SKM-1 treated with dmso at 0.1 percent for 144 hours (cell line): ENCODE data around the gene TSPAN4.

ENCODE experiments used
- DNase-seq: peaks from one replicate; lab custom pipeline; 2025; ENCODE audit not compliant: unreplicated experiment; lab: John Stamatoyannopoulos, UW

TSPAN4 gene

GRCh38 chr11:821512-822371 lies 20.9 kb upstream of the TSPAN4 start:
- DNase-seq: no peak

GRCh38 chr11:823441-824291 lies 19.0 kb upstream of the TSPAN4 start:
- no peak for DNase-seq

GRCh38 chr11:824292-824880 lies 18.3 kb upstream of the TSPAN4 start:
- no peak for DNase-seq

- no peak for DNase-seq
Measured at GRCh38 chr11:824942-825341, 17.7 kb upstream of the TSPAN4 start.

- no peak for DNase-seq
Measured at GRCh38 chr11:825366-826226, 17.1 kb upstream of the TSPAN4 start.

- DNase-seq: no peak
Measured at GRCh38 chr11:826227-826621, 16.4 kb upstream of the TSPAN4 start.

GRCh38 chr11:826836-827145 lies 15.9 kb upstream of the TSPAN4 start:
- DNase-seq: no peak

GRCh38 chr11:827146-827896 lies 15.3 kb upstream of the TSPAN4 start:
- DNase-seq: no peak

- no peak for DNase-seq
Measured at GRCh38 chr11:827897-828192, 14.8 kb upstream of the TSPAN4 start, which contains the start of gene CRACR2B. Gene CRACR2B, plus strand, starts transcription at chr11:827919. Its CDS starts 689 bp downstream, at chr11:828608.

- DNase-seq: no peak
Measured at GRCh38 chr11:828506-829175, 14.0 kb upstream of the TSPAN4 start.

GRCh38 chr11:829176-829846 lies 13.3 kb upstream of the TSPAN4 start:
- no peak for DNase-seq

- no peak for DNase-seq
Measured at GRCh38 chr11:829847-830294, 12.8 kb upstream of the TSPAN4 start.

- DNase-seq: no peak
Measured at GRCh38 chr11:830295-831117, 12.1 kb upstream of the TSPAN4 start.

GRCh38 chr11:831118-831864 lies 11.4 kb upstream of the TSPAN4 start:
- no peak for DNase-seq

GRCh38 chr11:831961-832528 lies 10.6 kb upstream of the TSPAN4 start:
- no peak for DNase-seq

GRCh38 chr11:832529-833113 lies 10.0 kb upstream of the TSPAN4 start, which contains the start of gene CD151:
Gene CD151, plus strand, starts transcription at chr11:832952. Its CDS starts 3,118 bp downstream, at chr11:836070.
- DNase-seq: no peak
